Effector memory CD4-positive, alpha-beta T cell (primary cell): ENCODE measurements around the gene SF3B5.

ENCODE experiments used
- DNase-seq, 3 donors: peaks; one replicate each; pipeline ENCODE4 v3.0.0-alpha.2; 2020
- H3K27ac ChIP-seq: 2 replicates; pipeline ENCODE4 v1.7.0; 2013; ENCODE audit warnings: mild to moderate bottlenecking, low read length, moderate library complexity; ENCODE audit not compliant: insufficient read depth, poor library complexity, severe bottlenecking
- H3K27me3 ChIP-seq: replicated peaks from 2 replicates; pipeline ENCODE4 v1.7.0; 2013; ENCODE audit warnings: mild to moderate bottlenecking, low read length; ENCODE audit not compliant: insufficient read depth, control insufficient read depth, poor library complexity, severe bottlenecking
- H3K36me3 ChIP-seq: 2 replicates; pipeline ENCODE4 v1.7.0; 2013; ENCODE audit warnings: mild to moderate bottlenecking, low read length, moderate library complexity; ENCODE audit not compliant: control insufficient read depth, insufficient read depth
- H3K4me1 ChIP-seq: 2 replicates; pipeline ENCODE4 v1.7.0; 2013; ENCODE audit warnings: low read length, mild to moderate bottlenecking; ENCODE audit not compliant: control insufficient read depth, insufficient read depth, poor library complexity, severe bottlenecking
- H3K4me3 ChIP-seq: 2 replicates; pipeline ENCODE4 v1.7.0; 2013; ENCODE audit warnings: low read length, low read depth, mild to moderate bottlenecking; ENCODE audit not compliant: insufficient read depth, poor library complexity, severe bottlenecking
- H3K9me3 ChIP-seq: 2 replicates; pipeline ENCODE4 v1.7.0; 2013; ENCODE audit warnings: mild to moderate bottlenecking, low read length, moderate library complexity; ENCODE audit not compliant: control insufficient read depth
- total RNA-seq, 3 donors: gene quantifications; one replicate each; lab custom pipeline; 2026; lab: John Stamatoyannopoulos, UW

The SF3B5 gene
- total RNA-seq, result 51.3 to 68.5 (median 58.8) reads per million in 3 donors

GRCh38 chr6:144095134-144096002, at the start of gene SF3B5:
Gene SF3B5, minus strand, starts transcription at chr6:144095573. Its CDS starts 76 bp downstream, at chr6:144095497.
- Histone ChIP-seq H3K27ac (peak within 1 kb of the TSS; percentile 86), H3K27me3 (no peaks in the 10 kb centered on the region), H3K36me3 (no peaks in the 10 kb centered on the region), H3K9me3 (no peaks in the 10 kb centered on the region), H3K4me3 (peak within 1 kb of the TSS; percentile 85), H3K4me1 (peaks cover 9% of the 10 kb centered on the region)
- peak; percentile 94 to 97 (median 97) for DNase-seq

DNA sequence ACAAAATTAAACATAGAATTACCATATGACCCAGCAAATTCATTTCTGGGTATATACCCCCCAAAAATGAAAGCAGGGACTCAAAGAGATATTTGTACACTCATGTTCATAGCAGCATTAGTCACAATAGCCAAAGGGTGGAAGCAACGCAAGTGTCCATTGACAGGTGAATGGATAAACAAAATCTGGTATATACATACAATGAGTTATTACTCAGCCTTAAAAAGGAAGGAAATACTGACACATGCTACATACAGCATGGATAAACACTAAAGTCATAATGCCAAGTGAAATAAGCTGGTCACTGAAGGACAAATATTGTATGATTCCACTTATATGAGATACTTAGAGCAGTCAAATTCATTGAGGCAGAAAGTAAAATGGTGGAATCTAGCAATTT, 49.6 kb upstream of the SF3B5 start:
- H3K27me3 ChIP-seq, result no peaks in the 10 kb centered on the region
- no peak overlapping the region for H3K27ac ChIP-seq
- H3K9me3 ChIP-seq, result no peaks in the 10 kb centered on the region
- no peaks in the 10 kb centered on the region for H3K4me1 ChIP-seq
- H3K4me3 ChIP-seq, result no peak overlapping the region
- no peaks in the 10 kb centered on the region for H3K36me3 ChIP-seq
- no peak for DNase-seq

DNA sequence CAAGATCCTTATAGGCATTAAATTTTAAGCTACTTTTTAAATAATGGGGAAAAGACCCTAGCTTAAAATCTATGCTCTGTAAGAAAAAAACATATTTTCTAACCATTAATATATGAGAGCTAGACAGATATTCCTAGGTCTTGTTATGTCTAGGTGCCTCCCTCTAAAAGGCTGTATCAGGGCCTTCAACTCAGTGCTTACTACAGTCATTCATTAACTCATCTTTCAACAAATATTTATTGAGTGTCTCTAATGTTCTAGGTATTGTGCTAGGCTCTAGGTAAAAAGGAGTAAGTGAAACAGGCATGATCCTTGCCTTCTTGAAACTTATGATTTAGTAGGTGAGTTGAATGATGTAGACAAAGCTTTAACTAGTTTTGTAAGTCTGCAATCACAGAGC, 48.5 kb upstream of the SF3B5 start:
- Histone ChIP-seq H3K36me3 (no peaks in the 10 kb centered on the region), H3K4me1 (no peaks in the 10 kb centered on the region), H3K4me3 (no peak overlapping the region), H3K9me3 (no peaks in the 10 kb centered on the region), H3K27me3 (no peaks in the 10 kb centered on the region), H3K27ac (no peak overlapping the region)
- no peak for DNase-seq

DNA sequence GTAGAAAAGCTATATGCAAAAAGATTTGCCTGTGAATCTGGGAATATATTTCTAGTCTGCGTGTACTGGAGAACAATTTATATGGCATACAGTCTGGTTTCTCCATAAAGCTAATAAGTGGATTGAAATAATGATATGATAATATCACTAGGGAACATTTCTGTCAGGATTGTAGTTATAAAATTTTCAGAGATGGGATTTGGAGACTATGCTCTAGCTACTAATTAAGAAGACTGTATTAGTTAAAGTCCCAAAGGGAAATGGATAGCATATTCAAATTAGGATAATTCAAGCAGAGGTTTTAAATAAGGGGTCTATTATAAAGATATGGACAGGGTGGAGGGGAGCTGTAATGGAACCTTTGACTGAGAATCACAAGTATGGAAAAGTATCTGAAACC, 47.7 kb upstream of the SF3B5 start:
- DNase-seq, result no peak
- Histone ChIP-seq H3K4me3 (no peak overlapping the region), H3K27me3 (no peaks in the 10 kb centered on the region), H3K27ac (no peak overlapping the region), H3K4me1 (no peaks in the 10 kb centered on the region), H3K9me3 (no peaks in the 10 kb centered on the region), H3K36me3 (no peaks in the 10 kb centered on the region)

DNA sequence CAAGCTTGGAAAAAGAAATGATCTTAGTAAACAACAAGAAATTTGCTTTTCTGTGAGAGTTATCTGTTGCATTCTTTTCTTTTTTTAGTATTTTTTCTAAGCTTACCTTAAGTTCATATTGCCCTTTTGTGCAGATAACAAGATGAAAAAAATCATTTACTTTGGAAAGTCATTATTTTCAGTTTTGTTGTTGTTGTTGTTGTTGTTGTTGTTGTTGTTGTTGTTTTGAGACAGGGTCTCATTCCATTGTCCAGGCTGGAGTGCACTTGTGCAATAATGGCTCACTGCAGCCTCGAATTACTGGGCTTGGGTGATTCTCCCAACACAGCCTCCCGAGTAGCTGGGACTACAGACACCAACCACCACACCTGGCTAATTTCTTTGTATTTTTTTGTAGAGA, 46.1 kb upstream of the SF3B5 start:
- DNase-seq, result no peak
- Histone ChIP-seq H3K9me3 (no peaks in the 10 kb centered on the region), H3K4me3 (no peak overlapping the region), H3K36me3 (no peaks in the 10 kb centered on the region), H3K27ac (no peak overlapping the region), H3K4me1 (no peaks in the 10 kb centered on the region), H3K27me3 (no peaks in the 10 kb centered on the region)

- no peaks in the 10 kb centered on the region for H3K36me3 ChIP-seq
- no peaks in the 10 kb centered on the region for H3K4me1 ChIP-seq
- no peaks in the 10 kb centered on the region for H3K27me3 ChIP-seq
- H3K9me3 ChIP-seq, result no peaks in the 10 kb centered on the region
- no peak overlapping the region for H3K27ac ChIP-seq
- no peak for DNase-seq
- no peak overlapping the region for H3K4me3 ChIP-seq
These were observed 45.5 kb upstream of the SF3B5 start for GRCh38 chr6:144140867-144141266.

GRCh38 chr6:144139817-144140216, 44.4 kb upstream of the SF3B5 start:
- Histone ChIP-seq H3K36me3 (no peaks in the 10 kb centered on the region), H3K4me1 (no peaks in the 10 kb centered on the region), H3K27ac (no peak overlapping the region), H3K9me3 (no peaks in the 10 kb centered on the region), H3K27me3 (no peaks in the 10 kb centered on the region), H3K4me3 (no peak overlapping the region)
- DNase-seq, result no peak

DNA sequence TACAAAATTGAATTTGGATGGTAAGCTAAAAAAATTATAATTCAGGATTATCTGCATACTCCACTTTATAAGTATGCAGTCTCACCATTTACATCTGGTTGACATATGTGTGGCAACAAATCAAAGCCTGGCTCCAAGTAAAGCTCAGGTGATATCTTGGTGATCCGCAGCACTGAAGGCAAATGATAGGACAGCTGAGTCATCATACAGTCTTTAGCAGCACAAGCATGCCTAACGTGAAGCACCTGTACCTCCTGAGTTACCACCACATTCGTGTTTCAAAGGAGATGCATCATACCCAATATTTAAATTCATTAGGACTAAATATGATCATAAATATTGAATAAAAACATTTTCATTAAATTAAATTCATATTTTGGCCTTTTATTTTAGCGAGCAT, 43.2 kb upstream of the SF3B5 start:
- Histone ChIP-seq H3K36me3 (no peaks in the 10 kb centered on the region), H3K4me1 (no peaks in the 10 kb centered on the region), H3K9me3 (no peaks in the 10 kb centered on the region), H3K27ac (no peak overlapping the region), H3K4me3 (no peak overlapping the region), H3K27me3 (no peaks in the 10 kb centered on the region)
- DNase-seq, result no peak

GRCh38 chr6:144134737-144135136, 39.4 kb upstream of the SF3B5 start:
- DNase-seq, result no peak
- Histone ChIP-seq H3K4me3 (no peak overlapping the region), H3K27ac (no peak overlapping the region), H3K27me3 (no peaks in the 10 kb centered on the region), H3K36me3 (no peaks in the 10 kb centered on the region), H3K9me3 (no peaks in the 10 kb centered on the region), H3K4me1 (no peaks in the 10 kb centered on the region)

- no peaks in the 10 kb centered on the region for H3K36me3 ChIP-seq
- no peaks in the 10 kb centered on the region for H3K9me3 ChIP-seq
- no peaks in the 10 kb centered on the region for H3K4me1 ChIP-seq
- H3K27ac ChIP-seq, result no peak overlapping the region
- H3K27me3 ChIP-seq, result no peaks in the 10 kb centered on the region
- DNase-seq, result no peak
- no peak overlapping the region for H3K4me3 ChIP-seq
These were observed 38.8 kb upstream of the SF3B5 start for GRCh38 chr6:144134176-144134575.
